ENCODE results near the gene SLFN13.
"Not testable (repeated sequence)": the region's sequence is repeated elsewhere in the genome, so short reads cannot be mapped to it uniquely, and the experiment has no call there.

SLFN13 gene

GRCh38 chr17:35432176-35433074, 16.1 kb downstream of the SLFN13 start, which contains the start of gene SLFN12:
Gene SLFN12, minus strand, starts transcription at chr17:35432500. Its CDS starts 9,472 bp downstream, at chr17:35423028.
- DNase-seq (ENCODE audit: low spot score): peak; percentile 70

- no peak for DNase-seq (ENCODE audit: low spot score)
These were observed 18.9 kb downstream of the SLFN13 start for GRCh38 chr17:35429702-35430101.

GRCh38 chr17:35428229-35428628, 20.3 kb downstream of the SLFN13 start:
- no peak for DNase-seq (ENCODE audit: low spot score)

- DNase-seq (ENCODE audit: low spot score): no peak
These were observed 24.8 kb downstream of the SLFN13 start for GRCh38 chr17:35423761-35424160.

- not testable (repeated sequence) for DNase-seq (ENCODE audit: low spot score)
These were observed 27.5 kb downstream of the SLFN13 start for GRCh38 chr17:35421069-35421468.

- DNase-seq (ENCODE audit: low spot score): no peak
These were observed 31.9 kb downstream of the SLFN13 start for GRCh38 chr17:35416659-35417058.

- DNase-seq (ENCODE audit: low spot score): not testable (repeated sequence)
These were observed 33.9 kb downstream of the SLFN13 start for GRCh38 chr17:35414707-35415106.

- DNase-seq (ENCODE audit: low spot score): no peak
These were observed 34.3 kb downstream of the SLFN13 start for GRCh38 chr17:35414247-35414646.

- DNase-seq (ENCODE audit: low spot score): no peak
These were observed 41.0 kb downstream of the SLFN13 start for GRCh38 chr17:35407531-35407930.

GRCh38 chr17:35406568-35406967, 42.0 kb downstream of the SLFN13 start:
- no peak for DNase-seq (ENCODE audit: low spot score)

GRCh38 chr17:35404360-35404759, 44.2 kb downstream of the SLFN13 start:
- DNase-seq (ENCODE audit: low spot score): no peak

- peak; percentile 45 for DNase-seq (ENCODE audit: low spot score)
These were observed 54.8 kb downstream of the SLFN13 start for GRCh38 chr17:35393783-35394182.

- no peak for DNase-seq (ENCODE audit: low spot score)
These were observed 57.9 kb downstream of the SLFN13 start for GRCh38 chr17:35390663-35391062.

GRCh38 chr17:35390156-35390555, 58.4 kb downstream of the SLFN13 start:
- DNase-seq (ENCODE audit: low spot score): no peak

GRCh38 chr17:35387496-35387895, 61.1 kb downstream of the SLFN13 start:
- DNase-seq (ENCODE audit: low spot score): no peak
